ENCODE data around the gene ELFN2. TPM values are rescaled to one million over a fixed set of nuclear protein-coding genes. Genes with fewer than 3 reads are reported as not detected.

The ELFN2 gene
- total RNA-seq, 6 experiments from 2014 or later: 0.07 to 0.93 (median 0.49) TPM

GRCh38 chr22:37320726-37321677 is 106.3 kb downstream of the ELFN2 start:
- no peaks in the 10 kb centered on the region for H3K36me3 ChIP-seq
- intact Hi-C loops (cut with DNase I): no loop called here
- no peaks in the 10 kb centered on the region for H3K9me3 ChIP-seq
- WGBS (ENCODE audit: insufficient coverage, low coverage, low lambda C conversion rate, missing lambda C conversion rate): 48% methylated on average over 11 of the region's 16 CpGs
- TF ChIP-seq POLR2A (IDR thresholded peaks at IDR 0.05): peak; percentile 15
- no peak for TF ChIP-seq CTCF (IDR thresholded peaks at IDR 0.05)
- H3K4me3 ChIP-seq: no peak overlapping the region
- H3K4me1 ChIP-seq: peaks cover 0 to 54% (median 21%) of the 10 kb centered on the region in 4 donors
- DNase-seq: no peak
- H3K27me3 ChIP-seq: no peaks in the 10 kb centered on the region
- ATAC-seq: peak; percentile 33 to 51 (median 35)
- peak overlapping the region; percentile 35 to 69 (median 36) for H3K27ac ChIP-seq

- H3K4me1 ChIP-seq: peaks cover 0 to 39% (median 14%) of the 10 kb centered on the region in 4 donors
- H3K4me3 ChIP-seq: no peak overlapping the region
- no peaks in the 10 kb centered on the region for H3K9me3 ChIP-seq
- H3K36me3 ChIP-seq: no peaks in the 10 kb centered on the region
- intact Hi-C loops (cut with DNase I): loop anchor here in 1 of 2 donors (5.0 to 10.0 kb wide), 2 partner anchors 108 to 135 kb away; partner anchors contain the start of gene ELFN2
- no peak for ATAC-seq
- H3K27me3 ChIP-seq: no peaks in the 10 kb centered on the region
- H3K27ac ChIP-seq: no peak overlapping the region
- no peak for DNase-seq
- 49% methylated on average over 4 of the region's 10 CpGs for WGBS (ENCODE audit: insufficient coverage, low coverage, low lambda C conversion rate, missing lambda C conversion rate)
- TF ChIP-seq POLR2A (IDR thresholded peaks at IDR 0.05) (no peak), CTCF (IDR thresholded peaks at IDR 0.05) (no peak)
Measured at GRCh38 chr22:37319469-37319868, 107.8 kb downstream of the ELFN2 start.

GRCh38 chr22:37318364-37319109 is 108.7 kb downstream of the ELFN2 start:
- intact Hi-C loops (cut with DNase I): loop anchor here in 1 of 2 donors (5.0 to 10.0 kb wide), 2 partner anchors 109 to 136 kb away; partner anchors contain the start of gene ELFN2
- no peak for DNase-seq
- H3K36me3 ChIP-seq: no peaks in the 10 kb centered on the region
- WGBS (ENCODE audit: insufficient coverage, low coverage, low lambda C conversion rate, missing lambda C conversion rate): 46% methylated on average over 7 of the region's 18 CpGs
- TF ChIP-seq CTCF (IDR thresholded peaks at IDR 0.05) (no peak), POLR2A (IDR thresholded peaks at IDR 0.05) (no peak)
- H3K27ac ChIP-seq: no peak overlapping the region
- H3K4me1 ChIP-seq: peaks cover 0 to 30% (median 12%) of the 10 kb centered on the region in 4 donors
- H3K4me3 ChIP-seq: no peak overlapping the region
- no peaks in the 10 kb centered on the region for H3K9me3 ChIP-seq
- no peak for ATAC-seq
- no peaks in the 10 kb centered on the region for H3K27me3 ChIP-seq

Other genes with a start within 250 kb of the ELFN2 start
- 10 to 100 TPM in 2 of 6 experiments, 1 to 10 TPM in 4; 3.3 to 12.6 (median 6.3) TPM for gene C1QTNF6, start 239.2 kb downstream of the ELFN2 start, total RNA-seq
- not detected for gene SSTR3, start 215.0 kb downstream of the ELFN2 start, total RNA-seq
- 10 to 100 TPM in 1 of 6 experiments, 1 to 10 TPM in 5; 3.4 to 12.9 (median 6.5) TPM for gene RAC2, start 183.2 kb downstream of the ELFN2 start, total RNA-seq
- 10 to 100 TPM in 1 of 6 experiments, 1 to 10 TPM in 5; 2.9 to 12.8 (median 4.0) TPM for gene CYTH4, start 145.0 kb downstream of the ELFN2 start, total RNA-seq
- gene MFNG, start 58.9 kb upstream of the ELFN2 start, total RNA-seq: 10 to 100 TPM in 4 of 6 experiments, 1 to 10 TPM in 2; 5.6 to 14.4 (median 10.2) TPM
- 10 to 100 TPM in 5 of 6 experiments, 1 to 10 TPM in 1; 9.0 to 27.8 (median 14.2) TPM for gene CARD10, start 91.9 kb upstream of the ELFN2 start, total RNA-seq
- 100 to 1,000 TPM in 1 of 6 experiments, 10 to 100 TPM in 5; 29.2 to 117 (median 68.0) TPM for gene CDC42EP1, start 133.0 kb upstream of the ELFN2 start, total RNA-seq
- gene LGALS2, start 152.6 kb upstream of the ELFN2 start, total RNA-seq: under 1 TPM in 1 of 6 experiments, not detected in 5; 0.64 TPM
- 10 to 100 TPM; 18.4 to 27.3 (median 24.1) TPM for gene GGA1, start 181.4 kb upstream of the ELFN2 start, total RNA-seq
- gene SH3BP1, start 212.2 kb upstream of the ELFN2 start, total RNA-seq: 1 to 10 TPM; 1.6 to 4.8 (median 2.8) TPM
- 10 to 100 TPM; 15.7 to 63.4 (median 34.4) TPM for gene PDXP, start 231.2 kb upstream of the ELFN2 start, total RNA-seq
- 100 to 1,000 TPM in 4 of 6 experiments, 10 to 100 TPM in 2; 34.7 to 267 (median 141) TPM for gene LGALS1, start 248.2 kb upstream of the ELFN2 start, total RNA-seq

All from right lobe of liver (tissue), 6 donors.